ENCODE results near the gene MAGI2.

- TF ChIP-seq CTCF (IDR thresholded peaks at IDR 0.05) (no peak), POLR2A (IDR thresholded peaks at IDR 0.05) (no peak)
Observed at GRCh38 chr7:79157281-79157680, 296.2 kb downstream of the MAGI2 start.

All from body of pancreas (tissue), 4 donors.